Activated CD4-positive, CD25-positive, alpha-beta regulatory T cell treated with anti-CD3 and anti-CD28 coated beads, Interleukin-2, amount 50 U/mL, for 24 hours (primary cell): ENCODE data around the gene ST3GAL5.
"Not testable (repeated sequence)": the region's sequence is repeated elsewhere in the genome, so short reads cannot be mapped to it uniquely, and the experiment has no call there.

Source experiments
- ATAC-seq, 2 donors: fragments of 150-1000 bp; cut with Tn5 transposase; one replicate each; pipeline ENCODE4 v1.10.0; 2021; ENCODE audit warnings: mild to moderate bottlenecking in 1 of 2, moderate library complexity in 1 of 2

ST3GAL5 gene

GRCh38 chr2:85917887-85918795 lies 29.4 kb upstream of the ST3GAL5 start:
- no peak for ATAC-seq

- no peak for ATAC-seq
Observed at GRCh38 chr2:85915606-85916303, 27.0 kb upstream of the ST3GAL5 start.

GRCh38 chr2:85914922-85915321 lies 26.1 kb upstream of the ST3GAL5 start:
- ATAC-seq, result no peak

GRCh38 chr2:85913884-85914881 lies 25.4 kb upstream of the ST3GAL5 start:
- no peak for ATAC-seq

- peak in 1 of 2 donors; percentile 30 for ATAC-seq
Observed at GRCh38 chr2:85911814-85912692, 23.3 kb upstream of the ST3GAL5 start.

- ATAC-seq, result no peak
Observed at GRCh38 chr2:85911097-85911496, 22.3 kb upstream of the ST3GAL5 start.

- ATAC-seq, result no peak
Observed at GRCh38 chr2:85909005-85909404, 20.2 kb upstream of the ST3GAL5 start.

GRCh38 chr2:85908506-85908905 lies 19.7 kb upstream of the ST3GAL5 start:
- ATAC-seq, result no peak

GRCh38 chr2:85907671-85908157 lies 18.9 kb upstream of the ST3GAL5 start:
- no peak for ATAC-seq

GRCh38 chr2:85906748-85907147 lies 18.0 kb upstream of the ST3GAL5 start:
- no peak for ATAC-seq

- no peak for ATAC-seq
Observed at GRCh38 chr2:85905891-85906290, 17.1 kb upstream of the ST3GAL5 start.

- no peak for ATAC-seq
Observed at GRCh38 chr2:85905187-85905666, 16.4 kb upstream of the ST3GAL5 start.

GRCh38 chr2:85903849-85904248 lies 15.1 kb upstream of the ST3GAL5 start:
- ATAC-seq, result no peak

GRCh38 chr2:85902496-85902895 lies 13.7 kb upstream of the ST3GAL5 start:
- no peak for ATAC-seq

GRCh38 chr2:85901155-85901554 lies 12.4 kb upstream of the ST3GAL5 start:
- ATAC-seq, result no peak

GRCh38 chr2:85900366-85900765 lies 11.6 kb upstream of the ST3GAL5 start:
- ATAC-seq, result no peak

- ATAC-seq, result no peak
Observed at GRCh38 chr2:85899849-85900248, 11.1 kb upstream of the ST3GAL5 start.

GRCh38 chr2:85899284-85899683 lies 10.5 kb upstream of the ST3GAL5 start:
- ATAC-seq, result no peak

- ATAC-seq, result no peak
Observed at GRCh38 chr2:85898881-85899280, 10.1 kb upstream of the ST3GAL5 start.

- not testable (repeated sequence) for ATAC-seq
Observed at GRCh38 chr2:85894554-85895278, 5.9 kb upstream of the ST3GAL5 start.
